Right atrium auricular region (tissue), 2 donors: Measurements from ENCODE around the gene CA11. TPM values are rescaled to one million over a fixed set of nuclear protein-coding genes. Genes with fewer than 3 reads are reported as not detected.

ENCODE experiments used
- DNase-seq: peaks from one replicate; pipeline ENCODE4 v3.0.0-alpha.2; 2019; ENCODE audit warnings: low spot score
- H3K27ac ChIP-seq, 2 donors: fragments of 200-600 bp; sonication (generic); 1 replicate in 1 of 2; 2 replicates in 1 of 2; pipeline ENCODE4 v1.5.1; 2016 to 2019
- H3K27me3 ChIP-seq, 2 donors: fragments of 200-600 bp; sonication (generic); one replicate each; pipeline versions ENCODE4 v1.5.1 to v1.6.0; 2017 to 2019
- H3K36me3 ChIP-seq: fragments of 200-600 bp; sonication (generic); one replicate; pipeline ENCODE4 v1.5.1; 2016
- H3K4me1 ChIP-seq, 2 donors: fragments of 200-600 bp; sonication (generic); one replicate each; pipeline versions ENCODE4 v1.5.1 to v1.6.0; 2017 to 2019
- H3K4me3 ChIP-seq, 2 donors: fragments of 200-600 bp; sonication (generic); 1 replicate in 1 of 2; 2 replicates in 1 of 2; pipeline ENCODE4 v1.5.1; 2017 to 2019; ENCODE audit warnings: mild to moderate bottlenecking in 1 of 2, moderate library complexity in 1 of 2
- H3K9me3 ChIP-seq, 2 donors: fragments of 200-600 bp; sonication (generic); one replicate each; pipeline ENCODE4 v1.5.1; 2019
- total RNA-seq, 2 donors: library from RNA; depleted of rRNA; stranded (reverse); fragments of >200 nt; gene quantifications; one replicate each; pipeline ENCODE4 v1.1.0, GENCODE V29; 2016
- TF ChIP-seq, protein P1 (sequence below), 2 donors: fragments of 200-600 bp; sonication (generic); IDR thresholded peaks; one replicate each; pipeline ENCODE4 v1.5.1; 2019; ENCODE audit warnings: antibody characterized with exemption in 2 of 2

The CA11 gene
- total RNA-seq, 2 donors from 2014 or later = 3.4 to 13.3 TPM

DNA sequence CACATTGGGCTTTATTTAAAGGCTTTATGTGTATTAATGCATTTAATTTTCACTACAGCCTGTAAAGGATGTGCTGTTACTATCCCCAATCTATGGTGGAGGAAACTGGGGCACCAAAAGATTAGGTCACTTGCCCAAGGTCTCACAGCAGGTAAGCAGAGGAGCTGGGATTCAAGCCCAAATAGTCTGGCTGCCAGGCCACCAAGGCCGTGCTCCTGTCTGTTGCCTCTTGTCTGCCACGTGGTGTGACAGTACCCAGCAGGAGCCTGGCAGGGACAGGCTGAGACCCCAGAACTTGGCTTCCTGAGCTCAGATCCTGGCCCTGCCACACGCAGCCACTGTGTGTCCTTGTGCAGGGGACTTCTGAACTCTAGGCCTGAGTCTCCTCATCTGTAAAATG lies 22.3 kb upstream of the CA11 start:
- Histone ChIP-seq H3K27ac (no peak overlapping the region), H3K4me3 (no peak overlapping the region)
- TF ChIP-seq, protein P1, sequence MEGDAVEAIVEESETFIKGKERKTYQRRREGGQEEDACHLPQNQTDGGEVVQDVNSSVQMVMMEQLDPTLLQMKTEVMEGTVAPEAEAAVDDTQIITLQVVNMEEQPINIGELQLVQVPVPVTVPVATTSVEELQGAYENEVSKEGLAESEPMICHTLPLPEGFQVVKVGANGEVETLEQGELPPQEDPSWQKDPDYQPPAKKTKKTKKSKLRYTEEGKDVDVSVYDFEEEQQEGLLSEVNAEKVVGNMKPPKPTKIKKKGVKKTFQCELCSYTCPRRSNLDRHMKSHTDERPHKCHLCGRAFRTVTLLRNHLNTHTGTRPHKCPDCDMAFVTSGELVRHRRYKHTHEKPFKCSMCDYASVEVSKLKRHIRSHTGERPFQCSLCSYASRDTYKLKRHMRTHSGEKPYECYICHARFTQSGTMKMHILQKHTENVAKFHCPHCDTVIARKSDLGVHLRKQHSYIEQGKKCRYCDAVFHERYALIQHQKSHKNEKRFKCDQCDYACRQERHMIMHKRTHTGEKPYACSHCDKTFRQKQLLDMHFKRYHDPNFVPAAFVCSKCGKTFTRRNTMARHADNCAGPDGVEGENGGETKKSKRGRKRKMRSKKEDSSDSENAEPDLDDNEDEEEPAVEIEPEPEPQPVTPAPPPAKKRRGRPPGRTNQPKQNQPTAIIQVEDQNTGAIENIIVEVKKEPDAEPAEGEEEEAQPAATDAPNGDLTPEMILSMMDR (IDR thresholded peaks at IDR 0.05) = no peak

DNA sequence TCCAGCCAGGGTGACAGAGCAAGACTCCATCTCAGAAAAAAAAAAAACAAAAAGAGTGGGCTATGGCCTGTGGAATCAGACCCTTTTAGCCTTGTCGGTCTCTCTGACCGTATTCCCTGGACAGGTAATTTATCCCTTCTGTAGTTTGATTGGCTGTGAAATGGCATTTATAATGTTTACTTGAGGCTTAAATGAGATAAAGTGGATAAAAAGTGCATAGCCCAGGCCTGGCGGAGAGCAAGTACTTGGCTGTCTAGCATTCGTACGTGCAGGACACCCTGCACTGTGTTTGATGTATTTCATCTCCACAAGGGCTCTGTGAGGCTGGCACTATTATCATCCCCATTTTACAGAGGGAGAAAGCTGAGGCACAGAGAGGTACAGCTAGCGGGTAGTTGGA lies 19.8 kb upstream of the CA11 start:
- H3K27ac ChIP-seq = no peak overlapping the region
- H3K4me1 ChIP-seq = peaks cover 0 to 5% of the 10 kb centered on the region in 2 donors
- no peak overlapping the region for H3K4me3 ChIP-seq
- TF ChIP-seq, protein P1 (IDR thresholded peaks at IDR 0.05) = no peak
- no peaks in the 10 kb centered on the region for H3K27me3 ChIP-seq
- H3K9me3 ChIP-seq = no peaks in the 10 kb centered on the region
- DNase-seq = no peak
- no peaks in the 10 kb centered on the region for H3K36me3 ChIP-seq

More for the DNA sequence above, 22.3 kb upstream of the CA11 start:
- no peaks in the 10 kb centered on the region for H3K4me1 ChIP-seq
- H3K27me3 ChIP-seq = no peaks in the 10 kb centered on the region
- H3K36me3 ChIP-seq = no peaks in the 10 kb centered on the region
- H3K9me3 ChIP-seq = no peaks in the 10 kb centered on the region
- DNase-seq = no peak

DNA sequence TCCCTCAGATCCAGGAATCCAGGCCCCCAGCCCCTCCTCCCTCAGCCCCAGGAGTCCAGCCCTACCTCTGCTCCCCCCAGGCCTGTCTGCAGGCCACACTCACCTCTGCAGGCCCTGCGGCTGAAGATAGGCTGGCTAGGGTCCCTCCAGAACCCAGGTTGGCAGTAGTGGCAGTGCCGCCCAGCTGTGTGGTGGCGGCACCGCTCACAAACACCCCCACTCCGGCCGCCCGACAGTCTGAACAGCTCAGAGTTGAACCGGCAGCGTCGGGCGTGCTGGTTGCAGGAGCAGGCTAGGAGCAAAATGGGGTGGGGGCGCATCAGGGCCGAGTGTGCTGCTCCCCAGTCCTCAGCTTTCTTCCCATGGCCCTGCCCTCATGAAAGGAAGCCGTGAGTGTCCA lies 18.5 kb upstream of the CA11 start:
- TF ChIP-seq, protein P1 (IDR thresholded peaks at IDR 0.05) = no peak
- H3K9me3 ChIP-seq = no peaks in the 10 kb centered on the region
- H3K27me3 ChIP-seq = no peaks in the 10 kb centered on the region
- H3K27ac ChIP-seq = no peak overlapping the region
- DNase-seq = no peak
- H3K4me1 ChIP-seq = peaks cover 0 to 11% of the 10 kb centered on the region in 2 donors
- H3K36me3 ChIP-seq = no peaks in the 10 kb centered on the region
- no peak overlapping the region for H3K4me3 ChIP-seq

DNA sequence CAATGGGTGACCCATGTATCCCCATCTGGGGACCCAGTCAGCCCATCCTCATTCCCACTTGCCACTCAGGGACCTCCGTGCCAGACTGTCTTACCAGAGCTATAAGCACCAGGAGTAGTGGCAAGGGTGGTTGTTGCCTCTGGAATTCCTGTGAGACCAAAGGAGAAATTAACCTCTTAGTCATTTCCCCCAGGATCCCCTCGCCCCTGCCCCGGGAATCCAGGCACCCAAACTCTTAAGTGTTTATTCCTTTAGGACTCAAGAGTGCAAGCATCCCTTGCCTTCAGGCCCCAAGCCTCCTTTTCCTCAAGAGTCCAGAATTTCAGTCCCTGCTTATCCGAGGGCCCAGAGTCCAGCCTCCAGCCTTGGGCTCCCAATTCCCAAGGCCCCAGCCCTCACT lies 17.7 kb upstream of the CA11 start:
- TF ChIP-seq, protein P1 (IDR thresholded peaks at IDR 0.05) = no peak
- Histone ChIP-seq H3K4me3 (no peak overlapping the region), H3K27ac (no peak overlapping the region), H3K27me3 (no peaks in the 10 kb centered on the region), H3K9me3 (no peaks in the 10 kb centered on the region), H3K36me3 (no peaks in the 10 kb centered on the region), H3K4me1 (peaks cover 0 to 11% of the 10 kb centered on the region in 2 donors)
- DNase-seq = no peak

DNA sequence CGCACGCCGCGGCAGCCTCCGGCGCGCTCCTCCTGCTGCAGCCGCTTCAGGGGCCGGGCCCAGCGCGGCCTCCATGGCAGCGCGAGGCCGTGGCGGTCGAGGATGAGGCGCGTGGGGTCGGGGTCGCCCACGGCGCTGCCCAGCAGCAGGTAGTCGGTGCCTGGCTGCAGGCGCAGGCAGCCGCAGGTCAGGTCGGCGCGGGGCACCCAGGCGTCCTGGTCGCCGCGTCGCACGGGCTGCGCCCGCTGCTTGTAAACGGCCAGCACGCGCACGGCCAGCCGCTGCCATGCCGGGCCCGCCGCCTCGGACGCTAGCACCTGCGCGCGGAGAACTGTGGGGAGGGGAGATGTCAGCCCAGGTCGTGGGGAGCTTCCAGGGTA lies 15.7 kb upstream of the CA11 start:
- Histone ChIP-seq H3K4me1 (peaks cover 0 to 11% of the 10 kb centered on the region in 2 donors), H3K27ac (no peak overlapping the region), H3K27me3 (no peaks in the 10 kb centered on the region), H3K36me3 (no peaks in the 10 kb centered on the region), H3K9me3 (no peaks in the 10 kb centered on the region), H3K4me3 (no peak overlapping the region)
- no peak for DNase-seq
- TF ChIP-seq, protein P1 (IDR thresholded peaks at IDR 0.05) = no peak
